GM12874 (cell line): Measurements from ENCODE around the gene FBXO21.

ENCODE experiments used
- TF ChIP-seq, protein P1 (sequence below): IDR thresholded peaks from 2 replicates; pipeline ENCODE4 v1.5.1; 2011; ENCODE audit warnings: low read depth, mild to moderate bottlenecking, control low read depth, low read length, moderate library complexity; ENCODE audit not compliant: insufficient read depth

FBXO21 gene

DNA sequence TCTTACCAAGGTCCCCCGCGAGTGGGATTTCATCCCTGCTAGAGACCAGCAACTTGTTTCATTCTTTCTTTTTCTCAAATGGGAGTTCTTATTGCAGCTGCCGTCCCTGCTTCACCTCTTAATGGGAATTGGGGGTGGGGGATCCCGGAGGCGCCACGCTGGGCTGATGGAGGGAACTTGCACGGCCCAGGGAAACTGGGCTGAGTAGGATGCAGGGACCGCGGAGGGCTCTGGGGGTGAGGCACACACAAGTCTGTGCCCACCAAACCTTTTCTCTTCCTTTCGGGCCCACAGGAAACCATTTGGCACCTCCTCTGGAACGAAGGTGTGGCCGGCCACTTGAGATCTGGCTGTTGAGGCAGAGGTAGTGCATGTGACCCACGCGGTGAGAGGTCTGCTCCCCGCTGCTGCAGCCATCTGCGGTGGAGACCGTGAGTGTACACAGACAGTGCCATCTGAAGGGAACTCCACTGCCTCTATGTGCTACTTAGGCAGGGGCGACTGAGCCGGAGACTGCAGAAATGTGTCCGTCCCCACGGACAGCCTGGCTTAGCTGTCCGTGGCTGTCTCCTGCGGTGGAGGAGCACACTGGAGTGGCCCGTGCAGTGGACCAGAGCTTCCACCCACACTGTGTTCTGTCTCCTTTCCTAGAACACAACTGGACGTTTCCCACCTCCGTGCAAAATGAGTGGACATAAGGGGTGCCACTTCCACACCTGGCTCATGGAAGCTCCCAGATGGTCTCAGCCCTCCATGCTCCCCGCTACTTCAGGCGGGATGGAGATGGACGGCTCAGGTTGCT, 49.0 kb downstream of the FBXO21 start:
- TF ChIP-seq, protein P1, sequence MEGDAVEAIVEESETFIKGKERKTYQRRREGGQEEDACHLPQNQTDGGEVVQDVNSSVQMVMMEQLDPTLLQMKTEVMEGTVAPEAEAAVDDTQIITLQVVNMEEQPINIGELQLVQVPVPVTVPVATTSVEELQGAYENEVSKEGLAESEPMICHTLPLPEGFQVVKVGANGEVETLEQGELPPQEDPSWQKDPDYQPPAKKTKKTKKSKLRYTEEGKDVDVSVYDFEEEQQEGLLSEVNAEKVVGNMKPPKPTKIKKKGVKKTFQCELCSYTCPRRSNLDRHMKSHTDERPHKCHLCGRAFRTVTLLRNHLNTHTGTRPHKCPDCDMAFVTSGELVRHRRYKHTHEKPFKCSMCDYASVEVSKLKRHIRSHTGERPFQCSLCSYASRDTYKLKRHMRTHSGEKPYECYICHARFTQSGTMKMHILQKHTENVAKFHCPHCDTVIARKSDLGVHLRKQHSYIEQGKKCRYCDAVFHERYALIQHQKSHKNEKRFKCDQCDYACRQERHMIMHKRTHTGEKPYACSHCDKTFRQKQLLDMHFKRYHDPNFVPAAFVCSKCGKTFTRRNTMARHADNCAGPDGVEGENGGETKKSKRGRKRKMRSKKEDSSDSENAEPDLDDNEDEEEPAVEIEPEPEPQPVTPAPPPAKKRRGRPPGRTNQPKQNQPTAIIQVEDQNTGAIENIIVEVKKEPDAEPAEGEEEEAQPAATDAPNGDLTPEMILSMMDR, result no peak

DNA sequence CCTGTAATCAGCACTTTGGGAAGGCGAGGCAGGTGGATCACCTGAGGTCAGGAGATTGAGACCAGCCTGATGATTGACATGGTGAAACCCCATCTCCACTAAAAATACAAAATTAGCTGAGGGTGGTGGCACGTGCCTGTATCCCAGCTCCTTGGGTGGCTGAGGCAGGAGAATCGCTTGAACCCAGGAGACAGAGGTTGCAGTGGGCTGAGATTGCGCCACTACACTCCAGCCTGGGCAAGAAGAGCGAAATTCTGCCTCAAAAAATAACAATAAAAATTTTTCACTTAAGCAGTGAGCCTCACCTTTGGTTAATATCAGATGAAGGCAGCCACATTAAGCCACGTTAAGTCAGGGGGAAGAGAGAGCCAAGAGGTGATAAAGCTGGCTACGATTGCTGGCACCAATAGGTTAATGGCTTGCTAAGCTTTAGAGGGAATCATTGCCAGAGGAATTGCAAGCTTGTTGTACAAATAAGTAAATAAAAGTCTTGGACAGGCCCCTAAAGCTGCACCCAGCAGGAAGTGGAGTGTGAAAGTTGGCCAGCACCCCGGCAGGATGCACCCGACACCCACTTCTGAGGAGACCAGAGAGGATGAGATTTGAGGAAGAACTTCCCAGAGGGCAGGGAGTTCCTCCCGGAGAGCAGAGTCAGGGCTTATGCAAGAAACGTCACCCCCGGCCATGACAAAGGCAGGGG, 49.7 kb downstream of the FBXO21 start:
- TF ChIP-seq, protein P1, result no peak

DNA sequence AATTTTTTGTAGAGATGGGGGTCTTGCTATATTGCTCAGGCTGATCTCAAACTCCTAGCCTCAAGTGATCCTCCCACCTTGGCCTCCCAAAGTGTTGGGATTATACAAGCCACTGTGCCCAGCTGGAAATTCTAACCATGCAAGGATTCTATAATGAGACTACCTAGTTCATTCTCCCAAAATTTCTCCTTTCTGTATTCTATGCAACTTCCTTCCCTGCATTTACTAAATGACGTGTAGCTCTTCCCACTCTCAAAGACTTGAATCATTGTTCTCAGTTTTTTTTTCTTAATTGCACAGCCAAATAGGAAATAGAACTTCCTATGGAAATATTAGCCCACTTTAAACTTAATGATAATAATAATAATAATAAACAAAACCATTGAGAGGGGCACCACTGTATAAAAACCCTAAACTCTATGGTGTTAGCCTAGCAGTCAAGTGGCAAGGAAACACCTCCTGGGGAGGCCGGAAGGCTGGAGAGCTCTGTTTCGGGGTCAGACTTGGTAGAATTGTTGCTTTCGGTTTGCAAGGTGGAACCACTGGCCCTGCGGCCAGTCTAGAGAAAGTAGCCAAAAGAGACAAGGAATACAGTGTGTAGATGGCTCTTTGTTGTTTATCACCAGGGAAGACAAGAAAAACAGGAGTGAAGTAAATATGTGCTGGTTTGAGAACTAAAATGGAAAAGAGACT, 51.1 kb downstream of the FBXO21 start:
- TF ChIP-seq, protein P1, result no peak

DNA sequence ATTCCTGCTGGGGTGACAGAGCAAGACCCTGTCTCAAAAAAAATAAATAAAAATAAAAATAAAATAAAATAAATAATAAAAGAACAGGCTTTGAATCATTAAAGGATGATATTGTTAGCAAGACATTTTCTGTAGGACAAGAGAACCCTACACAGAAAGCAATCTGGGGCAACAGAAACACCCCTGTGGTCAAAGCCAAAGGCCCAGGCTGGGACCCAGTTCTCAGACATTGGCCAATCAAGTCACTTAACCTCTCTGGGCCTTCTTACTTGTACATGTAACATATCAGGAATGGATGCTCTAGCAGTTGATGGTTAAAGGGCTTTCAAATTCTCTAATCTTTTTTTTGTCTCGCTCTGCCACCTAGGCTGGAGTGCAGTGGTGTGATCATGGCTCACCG, 55.5 kb downstream of the FBXO21 start:
- TF ChIP-seq, protein P1, result no peak

DNA sequence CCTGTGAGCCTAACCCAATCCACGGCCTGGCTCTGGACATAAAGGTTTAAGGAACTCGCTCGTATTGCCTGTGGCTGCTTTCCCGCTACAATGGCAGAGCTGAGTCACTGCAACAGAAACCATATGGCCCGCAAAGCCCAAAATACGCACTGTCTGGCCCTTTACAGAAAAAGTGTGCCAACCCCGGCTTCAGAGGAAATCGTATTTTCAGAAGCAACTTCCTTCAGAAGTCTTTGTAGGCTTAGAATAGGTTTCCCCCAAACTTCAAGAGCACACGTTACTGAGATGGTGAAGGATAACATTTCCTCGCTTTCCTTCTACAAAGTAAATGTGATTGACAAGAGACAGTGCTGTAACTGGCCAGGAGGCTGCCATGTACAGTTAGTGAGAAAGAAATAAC, 56.2 kb downstream of the FBXO21 start:
- TF ChIP-seq, protein P1, result no peak

DNA sequence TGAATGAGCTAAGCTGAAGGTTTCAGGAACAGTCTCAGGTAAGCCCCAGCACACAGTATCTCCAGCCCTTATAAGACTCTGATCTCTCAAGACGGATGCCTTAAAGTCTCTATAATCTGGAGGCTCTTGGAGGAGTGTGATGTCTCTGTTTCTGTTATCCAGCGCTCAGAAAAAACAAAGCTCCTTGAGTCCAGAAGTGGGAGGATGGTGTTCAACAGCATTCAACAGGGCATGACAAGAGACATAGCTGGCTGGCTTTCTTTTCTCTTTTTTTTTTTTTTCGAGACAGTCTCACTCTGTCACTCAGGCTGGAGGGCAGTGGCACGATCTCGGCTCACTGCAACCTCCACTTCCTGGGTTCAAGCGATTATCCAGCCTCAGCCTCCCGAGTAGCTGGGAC, 59.5 kb downstream of the FBXO21 start:
- TF ChIP-seq, protein P1, result no peak

DNA sequence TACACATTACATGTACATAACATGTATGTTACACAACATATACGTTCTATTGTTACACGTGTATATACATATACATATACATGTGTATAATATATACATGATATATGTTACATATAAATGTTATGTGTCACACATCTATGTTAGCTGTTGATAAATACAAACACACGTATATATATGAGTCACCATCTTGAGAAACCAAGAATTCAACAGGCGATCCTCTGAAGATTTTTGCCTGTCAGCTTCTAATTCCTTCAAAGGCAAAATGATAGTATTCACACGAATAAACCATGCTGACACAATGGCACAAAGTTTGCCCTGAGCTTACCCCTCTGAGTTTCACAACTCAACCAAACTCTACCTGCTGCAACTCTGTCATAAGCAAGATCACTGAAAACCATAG, 60.9 kb downstream of the FBXO21 start:
- TF ChIP-seq, protein P1, result no peak
